Central memory CD8-positive, alpha-beta T cell (primary cell): ENCODE results near the gene PARP15.
"Not testable (repeated sequence)": the region's sequence is repeated elsewhere in the genome, so short reads cannot be mapped to it uniquely, and the experiment has no call there.

Source experiments
- ATAC-seq: fragments of 150-1000 bp; cut with Tn5 transposase; replicated peaks from 2 replicates; pipeline ENCODE4 v1.10.0; 2022; ENCODE audit warnings: mild to moderate bottlenecking, moderate FRiP score, moderate number of reproducible peaks; ENCODE audit not compliant: poor library complexity, severe bottlenecking; ENCODE audit errors: extremely low read depth
- DNase-seq, 2 donors: peaks; one replicate each; pipeline ENCODE4 v3.0.0; 2021; ENCODE audit warnings: low spot score in 2 of 2
- H3K27ac Mint-ChIP-seq: one replicate; pipeline ENCODE4 v1.8.0; 2022; ENCODE audit warnings: low read depth, mild to moderate bottlenecking, moderate library complexity, mixed read lengths
- H3K27me3 Mint-ChIP-seq: one replicate; pipeline ENCODE4 v1.8.0; 2022; ENCODE audit warnings: mixed read lengths
- H3K36me3 Mint-ChIP-seq: one replicate; pipeline ENCODE4 v1.8.0; 2022; ENCODE audit warnings: mild to moderate bottlenecking, moderate library complexity, mixed read lengths; ENCODE audit not compliant: insufficient read depth
- H3K4me1 Mint-ChIP-seq: one replicate; pipeline ENCODE4 v1.8.0; 2022; ENCODE audit warnings: mixed read lengths
- H3K4me3 Mint-ChIP-seq: one replicate; pipeline ENCODE4 v1.8.0; 2022; ENCODE audit warnings: mild to moderate bottlenecking, moderate library complexity, mixed read lengths
- H3K9me3 Mint-ChIP-seq: one replicate; pipeline ENCODE4 v1.8.0; 2022; ENCODE audit warnings: mixed read lengths

PARP15 gene

GRCh38 chr3:122628567-122628966, 51.1 kb downstream of the PARP15 start:
- Mint-ChIP-seq H3K4me3 (no peak overlapping the region), H3K4me1 (no peaks in the 10 kb centered on the region), H3K27ac (no peak overlapping the region), H3K36me3 (peaks cover 19% of the 10 kb centered on the region), H3K27me3 (no peaks in the 10 kb centered on the region), H3K9me3 (no peaks in the 10 kb centered on the region)
- no peak for ATAC-seq
- DNase-seq = no peak

GRCh38 chr3:122629763-122630162, 52.3 kb downstream of the PARP15 start:
- ATAC-seq = no peak
- no peaks in the 10 kb centered on the region for H3K9me3 Mint-ChIP-seq
- H3K4me3 Mint-ChIP-seq = no peak overlapping the region
- no peaks in the 10 kb centered on the region for H3K27me3 Mint-ChIP-seq
- no peak overlapping the region for H3K27ac Mint-ChIP-seq
- peaks cover 18% of the 10 kb centered on the region for H3K36me3 Mint-ChIP-seq
- H3K4me1 Mint-ChIP-seq = no peaks in the 10 kb centered on the region
- DNase-seq = no peak

GRCh38 chr3:122635789-122636188, 58.3 kb downstream of the PARP15 start:
- H3K27ac Mint-ChIP-seq = no peak overlapping the region
- no peaks in the 10 kb centered on the region for H3K9me3 Mint-ChIP-seq
- H3K4me3 Mint-ChIP-seq = no peak overlapping the region
- DNase-seq = no peak
- H3K36me3 Mint-ChIP-seq = peaks cover 13% of the 10 kb centered on the region
- no peaks in the 10 kb centered on the region for H3K27me3 Mint-ChIP-seq
- ATAC-seq = no peak
- no peaks in the 10 kb centered on the region for H3K4me1 Mint-ChIP-seq

GRCh38 chr3:122636697-122637096, 59.2 kb downstream of the PARP15 start:
- H3K9me3 Mint-ChIP-seq = no peaks in the 10 kb centered on the region
- H3K4me3 Mint-ChIP-seq = no peak overlapping the region

GRCh38 chr3:122640437-122640999, 63.1 kb downstream of the PARP15 start:
- H3K4me1 Mint-ChIP-seq = peaks cover 6% of the 10 kb centered on the region
- ATAC-seq = no peak
- no peak overlapping the region for H3K4me3 Mint-ChIP-seq
- no peak for DNase-seq
- no peaks in the 10 kb centered on the region for H3K9me3 Mint-ChIP-seq
- H3K36me3 Mint-ChIP-seq = peaks cover 8% of the 10 kb centered on the region
- H3K27ac Mint-ChIP-seq = no peak overlapping the region
- H3K27me3 Mint-ChIP-seq = no peaks in the 10 kb centered on the region

More at GRCh38 chr3:122636697-122637096, 59.2 kb downstream of the PARP15 start:
- no peaks in the 10 kb centered on the region for H3K4me1 Mint-ChIP-seq
- ATAC-seq = no peak
- DNase-seq = no peak
- H3K27me3 Mint-ChIP-seq = no peaks in the 10 kb centered on the region
- H3K36me3 Mint-ChIP-seq = peaks cover 11% of the 10 kb centered on the region
- no peak overlapping the region for H3K27ac Mint-ChIP-seq

- Mint-ChIP-seq H3K27me3 (no peaks in the 10 kb centered on the region), H3K27ac (no peak overlapping the region), H3K4me1 (peaks cover 6% of the 10 kb centered on the region), H3K9me3 (no peaks in the 10 kb centered on the region), H3K4me3 (no peak overlapping the region), H3K36me3 (no peaks in the 10 kb centered on the region)
- ATAC-seq (no peak), DNase-seq (no peak)
Measured at GRCh38 chr3:122642935-122643334, 65.5 kb downstream of the PARP15 start.

- Mint-ChIP-seq H3K27me3 (peaks cover 22% of the 10 kb centered on the region), H3K4me1 (peaks cover 6% of the 10 kb centered on the region), H3K27ac (no peak overlapping the region), H3K36me3 (no peaks in the 10 kb centered on the region), H3K4me3 (no peak overlapping the region), H3K9me3 (no peaks in the 10 kb centered on the region)
- DNase-seq (no peak), ATAC-seq (no peak)
Measured at GRCh38 chr3:122646146-122646988, 68.9 kb downstream of the PARP15 start.

- DNase-seq, H3K4me1 Mint-ChIP-seq, H3K9me3 Mint-ChIP-seq, ATAC-seq, H3K4me3 Mint-ChIP-seq, H3K27ac Mint-ChIP-seq, H3K36me3 Mint-ChIP-seq: not testable (repeated sequence)
- H3K27me3 Mint-ChIP-seq = peaks cover 34% of the 10 kb centered on the region
Measured at GRCh38 chr3:122651233-122651907, 73.9 kb downstream of the PARP15 start.

GRCh38 chr3:122651962-122652361, 74.5 kb downstream of the PARP15 start:
- not testable (repeated sequence) for ATAC-seq, H3K4me3 Mint-ChIP-seq, H3K9me3 Mint-ChIP-seq, H3K36me3 Mint-ChIP-seq, DNase-seq, H3K27ac Mint-ChIP-seq, H3K4me1 Mint-ChIP-seq
- H3K27me3 Mint-ChIP-seq = peaks cover 34% of the 10 kb centered on the region

GRCh38 chr3:122658336-122658735, 80.9 kb downstream of the PARP15 start:
- not testable (repeated sequence) for H3K27ac Mint-ChIP-seq, H3K9me3 Mint-ChIP-seq, H3K27me3 Mint-ChIP-seq, H3K4me1 Mint-ChIP-seq, ATAC-seq, H3K36me3 Mint-ChIP-seq, H3K4me3 Mint-ChIP-seq, DNase-seq

GRCh38 chr3:122660297-122660974, 83.0 kb downstream of the PARP15 start:
- Mint-ChIP-seq H3K4me3 (no peak overlapping the region), H3K27me3 (peaks cover 7% of the 10 kb centered on the region), H3K27ac (no peak overlapping the region), H3K4me1 (peaks cover 9% of the 10 kb centered on the region), H3K9me3 (no peaks in the 10 kb centered on the region), H3K36me3 (no peaks in the 10 kb centered on the region)
- no peak for ATAC-seq
- no peak for DNase-seq

- H3K36me3 Mint-ChIP-seq = no peaks in the 10 kb centered on the region
- no peak for DNase-seq
- no peak overlapping the region for H3K27ac Mint-ChIP-seq
- H3K9me3 Mint-ChIP-seq = no peaks in the 10 kb centered on the region
- peak overlapping the region; percentile 26 for H3K4me3 Mint-ChIP-seq
- peaks cover 7% of the 10 kb centered on the region for H3K27me3 Mint-ChIP-seq
- ATAC-seq = no peak
- peaks cover 9% of the 10 kb centered on the region for H3K4me1 Mint-ChIP-seq
Measured at GRCh38 chr3:122661633-122662032, 84.2 kb downstream of the PARP15 start.
